IMR-90 (cell line): Measurements from ENCODE around the gene COX7A2L. TPM values are rescaled to one million over a fixed set of nuclear protein-coding genes. Genes with fewer than 3 reads are reported as not detected.

Experiments
- ATAC-seq: fragments of 200-7000 bp; cut with Tn5 transposase; 2 replicates; pipeline ENCODE4 v1.9.1; 2020; ENCODE audit warnings: low read depth, mild to moderate bottlenecking, moderate library complexity
- BruUV-seq: library from RNA; stranded (reverse); fragments of 400-500 nt; replicated peaks from 2 replicates; lab custom pipeline; 2021; lab: Mats Ljungman, UMichigan
- CTCF ChIA-PET: fragments of 300-600 bp; formaldehyde crosslinking; extraction: SDS; loops from one replicate; lab custom pipeline; 2021; ENCODE audit warnings: antibody characterized with exemption; lab: Yijun Ruan, JAX
- POLR2A ChIA-PET: fragments of 300-600 bp; sonication (Branson Sonifier 250); formaldehyde crosslinking; loops from one replicate; lab custom pipeline; 2022; ENCODE audit warnings: antibody characterized with exemption; ENCODE audit not compliant: unreplicated experiment; lab: Charles Lee
- DNase-seq: peaks from one replicate; pipeline ENCODE4 v3.0.0; 2013
- H2AFZ ChIP-seq: replicated peaks from 2 replicates; pipeline ENCODE3; 2013; ENCODE audit warnings: low read length, mild to moderate bottlenecking; ENCODE audit not compliant: poor library complexity
- H2AK5ac ChIP-seq: 2 replicates; pipeline ENCODE4 v1.6.1; 2013; ENCODE audit warnings: low read depth, low read length, inconsistent platforms
- H2AK9ac ChIP-seq: replicated peaks from 2 replicates; pipeline ENCODE3; 2013; ENCODE audit warnings: mild to moderate bottlenecking, low read depth, low read length, moderate library complexity; ENCODE audit not compliant: poor library complexity
- H2BK120ac ChIP-seq: 2 replicates; pipeline ENCODE4 v1.6.1; 2013; ENCODE audit warnings: low read depth, low read length, inconsistent platforms
- H2BK15ac ChIP-seq: 3 replicates; pipeline ENCODE4 v1.6.1; 2013; ENCODE audit warnings: low read depth, low read length, inconsistent platforms
- H2BK20ac ChIP-seq: 2 replicates; pipeline ENCODE4 v1.6.1; 2013; ENCODE audit warnings: low read depth, mild to moderate bottlenecking, inconsistent platforms, low read length, moderate library complexity
- H2BK5ac ChIP-seq: 2 replicates; pipeline ENCODE4 v1.6.1; 2013; ENCODE audit warnings: mild to moderate bottlenecking, low read depth, low read length, inconsistent platforms; ENCODE audit not compliant: poor library complexity, severe bottlenecking
- H3K14ac ChIP-seq: replicated peaks from 2 replicates; pipeline ENCODE4 v1.6.1; 2013; ENCODE audit warnings: low read depth, low read length, inconsistent platforms
- H3K18ac ChIP-seq: 2 replicates; pipeline ENCODE4 v1.6.1; 2013; ENCODE audit warnings: low read depth, low read length, control low read depth
- H3K23ac ChIP-seq: 2 replicates; pipeline ENCODE4 v1.6.1; 2013; ENCODE audit warnings: low read depth, low read length, inconsistent platforms
- H3K27ac ChIP-seq: 2 replicates; pipeline ENCODE4 v1.5.1; 2013; ENCODE audit warnings: mild to moderate bottlenecking, control low read depth, low read length; ENCODE audit not compliant: insufficient read depth
- H3K27me3 ChIP-seq: 2 replicates; pipeline ENCODE4 v1.6.1; 2013; ENCODE audit warnings: low read length; ENCODE audit not compliant: control insufficient read depth, insufficient read depth
- H3K36me3 ChIP-seq: 2 replicates; pipeline ENCODE4 v1.6.1; 2013; ENCODE audit warnings: low read length, mixed read lengths; ENCODE audit not compliant: control insufficient read depth, insufficient read depth
- H3K4ac ChIP-seq: 2 replicates; pipeline ENCODE4 v1.6.1; 2013; ENCODE audit warnings: low read depth, low read length, inconsistent platforms
- H3K4me1 ChIP-seq: 2 replicates; pipeline ENCODE4 v1.6.1; 2013; ENCODE audit warnings: low read length, mixed read lengths; ENCODE audit not compliant: control insufficient read depth, insufficient read depth
- H3K4me2 ChIP-seq: 2 replicates; pipeline ENCODE4 v1.6.1; 2013; ENCODE audit warnings: low read depth, mild to moderate bottlenecking, control low read depth, low read length, moderate library complexity
- H3K4me3 ChIP-seq: 2 replicates; pipeline ENCODE4 v1.5.1; 2013; ENCODE audit warnings: low read depth, mild to moderate bottlenecking, control low read depth, low read length, moderate library complexity; ENCODE audit not compliant: insufficient read depth
- H3K56ac ChIP-seq: 2 replicates; pipeline ENCODE4 v1.6.1; 2013; ENCODE audit warnings: low read length, inconsistent platforms; ENCODE audit not compliant: insufficient read depth; ENCODE audit errors: extremely low read depth
- H3K79me1 ChIP-seq, 2 experiments: 2 replicates each; pipeline ENCODE4 v1.6.1; 2013; ENCODE audit warnings: low read length in 2 of 2, inconsistent platforms in 1 of 2, low read depth in 1 of 2
- H3K9ac ChIP-seq: 2 replicates; pipeline ENCODE4 v1.6.1; 2013; ENCODE audit warnings: low read depth, low read length, control low read depth
- H3K9me1 ChIP-seq: 2 replicates; pipeline ENCODE4 v1.6.1; 2013; ENCODE audit warnings: low read length, inconsistent platforms; ENCODE audit not compliant: insufficient read depth
- H3K9me3 ChIP-seq: 2 replicates; pipeline ENCODE4 v1.6.1; 2013; ENCODE audit warnings: low read length; ENCODE audit not compliant: control insufficient read depth, insufficient read depth
- H4K20me1 ChIP-seq: 2 replicates; pipeline ENCODE4 v1.6.1; 2013; ENCODE audit warnings: low read length, inconsistent platforms; ENCODE audit not compliant: insufficient read depth
- H4K5ac ChIP-seq: 2 replicates; pipeline ENCODE4 v1.6.1; 2013; ENCODE audit warnings: mild to moderate bottlenecking, low read depth, low read length, control low read depth
- H4K8ac ChIP-seq, 2 experiments: 2 replicates each; pipeline ENCODE4 v1.6.1; 2013; ENCODE audit warnings: low read depth in 2 of 2, low read length in 2 of 2, control low read depth in 1 of 2, inconsistent platforms in 1 of 2
- H4K91ac ChIP-seq: 2 replicates; pipeline ENCODE4 v1.6.1; 2013; ENCODE audit warnings: low read depth, low read length, inconsistent platforms; ENCODE audit not compliant: insufficient read depth
- BHLHE40 ChIP-seq: fragments of 150-350 bp; IDR thresholded peaks from 2 replicates; pipeline ENCODE4 v1.6.1; 2016; ENCODE audit warnings: mild to moderate bottlenecking, low read depth, low read length
- CEBPB ChIP-seq: IDR thresholded peaks from 2 replicates; pipeline ENCODE4 v1.6.1; 2012; ENCODE audit warnings: low read depth, low read length, improper control_type of control experiment
- CHD1 ChIP-seq: IDR thresholded peaks from 2 replicates; pipeline ENCODE4 v1.6.1; 2012; ENCODE audit warnings: low read depth, low read length, improper control_type of control experiment
- CTCF ChIP-seq: conservative IDR thresholded peaks from 2 replicates; pipeline ENCODE4 v1.5.1; 2012; ENCODE audit warnings: mild to moderate bottlenecking, low read depth, low read length, improper control_type of control experiment
- ELK1 ChIP-seq: fragments of 150-350 bp; IDR thresholded peaks from 2 replicates; pipeline ENCODE4 v1.6.1; 2016; ENCODE audit warnings: low read depth, mild to moderate bottlenecking, low read length, moderate library complexity, borderline replicate concordance
- FOS ChIP-seq: fragments of 150-350 bp; IDR thresholded peaks from 2 replicates; pipeline ENCODE4 v1.6.1; 2016; ENCODE audit warnings: low read depth, low read length
- MAFK ChIP-seq: IDR thresholded peaks from 2 replicates; pipeline ENCODE4 v1.6.1; 2012; ENCODE audit warnings: low read depth, low read length, improper control_type of control experiment
- MAZ ChIP-seq: IDR thresholded peaks from 2 replicates; pipeline ENCODE4 v1.6.1; 2012; ENCODE audit warnings: low read depth, mild to moderate bottlenecking, low read length, improper control_type of control experiment, moderate library complexity, borderline replicate concordance
- MXI1 ChIP-seq: IDR thresholded peaks from 2 replicates; pipeline ENCODE4 v1.6.1; 2012; ENCODE audit warnings: low read depth, mild to moderate bottlenecking, low read length, moderate library complexity, borderline replicate concordance
- NFE2L2 ChIP-seq: fragments of 150-350 bp; IDR thresholded peaks from 2 replicates; pipeline ENCODE4 v1.6.1; 2016; ENCODE audit warnings: low read depth, mild to moderate bottlenecking, low read length
- POLR2A ChIP-seq: IDR thresholded peaks from 2 replicates; pipeline ENCODE4 v1.6.1; 2012; ENCODE audit warnings: mild to moderate bottlenecking, low read depth, low read length
- RAD21 ChIP-seq: IDR thresholded peaks from 2 replicates; pipeline ENCODE4 v1.6.1; 2012; ENCODE audit warnings: low read length, improper control_type of control experiment
- RCOR1 ChIP-seq: IDR thresholded peaks from 2 replicates; pipeline ENCODE4 v1.6.1; 2012; ENCODE audit warnings: mild to moderate bottlenecking, low read length, improper control_type of control experiment; ENCODE audit not compliant: insufficient replicate concordance
- RFX5 ChIP-seq: IDR thresholded peaks from 2 replicates; pipeline ENCODE4 v1.8.0; 2012; ENCODE audit warnings: low read depth, mild to moderate bottlenecking, low read length, moderate library complexity
- SMC3 ChIP-seq: fragments of 150-350 bp; IDR thresholded peaks from 2 replicates; pipeline ENCODE4 v1.6.1; 2016; ENCODE audit warnings: low read depth, mild to moderate bottlenecking, antibody characterized with exemption, low read length, moderate library complexity
- USF2 ChIP-seq: fragments of 150-350 bp; IDR thresholded peaks from 2 replicates; pipeline ENCODE4 v1.6.1; 2017; ENCODE audit warnings: mild to moderate bottlenecking, antibody characterized with exemption, low read length, low read depth
- WGBS, 2 experiments: methylation state at CpG; one replicate each; pipeline versions ENCODE4 v1.1.5 to v1.1.7; 2013; ENCODE audit warnings: missing lambda C conversion rate in 2 of 2; ENCODE audit not compliant: insufficient read length in 1 of 2; ENCODE audit errors: extremely low coverage in 2 of 2; 5-methylcytosine and 5-hydroxymethylcytosine counted together
- dilution Hi-C: fragments of 300-500 bp; cut with HindIII; formaldehyde crosslinking; loops from one replicate; pipeline ENCODE4 v1.14.3; 2018; ENCODE audit warnings: low sequenced_read_pairs; ENCODE audit not compliant: unreplicated experiment
- in situ Hi-C: fragments of 300-500 bp; cut with MboI; formaldehyde crosslinking; loops from 3 replicates; pipeline ENCODE4 v1.14.3; 2019; ENCODE audit warnings: low sequenced_read_pairs, inconsistent platforms, mixed read lengths
- intact Hi-C: fragments of 100-400 bp; cut with micrococcal nuclease; formaldehyde crosslinking; loops from 2 replicates; pipeline ENCODE4 v1.10.0; 2022
- polyA plus RNA-seq, 3 experiments: library from polyadenylated mRNA; depleted of rRNA; stranded (reverse); fragments of >200 nt; gene quantifications; 2 replicates each; pipeline ENCODE4 v1.2.3, GENCODE V29; 2012; ENCODE audit warnings: low replicate concordance in 1 of 3
- total RNA-seq: library from RNA; depleted of rRNA; stranded (reverse); fragments of >200 nt; gene quantifications from 2 replicates; pipeline ENCODE4 v1.2.3, GENCODE V29; 2012

COX7A2L gene
- total and polyA plus RNA-seq, 2 of the 4 experiments (the other 2 are of a cell fraction), result 123 to 132 TPM

- Histone ChIP-seq H3K4ac (peak overlapping the region; percentile 85), H3K4me3 (no peak overlapping the region), H2AK5ac (peak overlapping the region; percentile 91; the same call in 1 of the 2 replicates), H3K56ac (no peak overlapping the region), H3K9me1 (peaks cover 34% of the 10 kb centered on the region), H4K5ac (peak overlapping the region; percentile 18; the same call in 1 of the 2 replicates), H3K27me3 (no peaks in the 10 kb centered on the region), H2AFZ (peak overlapping the region; percentile 29), H3K18ac (peak overlapping the region; percentile 13; the same call in 1 of the 2 replicates), H2BK15ac (peak overlapping the region; percentile 36; the same call in 1 of the 3 replicates), H4K20me1 (peaks cover 6% of the 10 kb centered on the region), H3K23ac (peak overlapping the region; percentile 50), H4K91ac (peak overlapping the region; percentile 41), H3K36me3 (peaks cover 31% of the 10 kb centered on the region), H3K27ac (peak overlapping the region; percentile 62), H4K8ac (peak overlapping the region in 1 of 2 experiments; percentile 73; a peak in 1 of 4 replicates), H3K9me3 (no peaks in the 10 kb centered on the region), H3K4me1 (peaks cover 15% of the 10 kb centered on the region), H3K4me2 (no peak overlapping the region), H2AK9ac (peak overlapping the region; percentile 61), H3K79me1 (peaks cover 29 to 71% of the 10 kb centered on the region in 2 experiments), H3K9ac (no peak overlapping the region), H2BK120ac (peak overlapping the region; percentile 52; the same call in 1 of the 2 replicates), H2BK5ac (peak overlapping the region; percentile 29), H2BK20ac (peak overlapping the region; percentile 62), H3K14ac (peak overlapping the region; percentile 62)
- dilution Hi-C loops, result no loop called here
- in situ Hi-C loops, result no loop called here
- ChIA-PET POLR2A (no interaction called here), CTCF (interaction anchor here (1.1 to 1.4 kb wide), 2 partner anchors 11 to 14 kb away, joined by 3 read pairs; no protein-coding TSS in a partner anchor)
- TF ChIP-seq POLR2A (no peak), CTCF (no peak), NFE2L2 (no peak), BHLHE40 (no peak), MAZ (no peak), FOS (no peak), SMC3 (no peak), MXI1 (no peak), MAFK (no peak), RAD21 (no peak), ELK1 (no peak), RCOR1 (no peak), USF2 (no peak), CEBPB (no peak), CHD1 (no peak), RFX5 (no peak)
- intact Hi-C loops, result no loop called here
- ATAC-seq, result no peak; the same call in 1 of the 2 replicates
- no peak for DNase-seq
- 83% methylated on average over 2 of the region's 11 CpGs; no CpG with 5 or more reads in 1 of the 2 experiments for WGBS, 2 experiments
- BruUV-seq, result no TSS peak
Measured at GRCh38 chr2:42342795-42343241, 18.2 kb downstream of the COX7A2L start.
